GM19438 (cell line): ENCODE results near the gene GSG1L.

ENCODE experiments used
- ATAC-seq: cut with Tn5 transposase; IDR thresholded peaks from one replicate; pipeline ENCODE4 v1.9.1; 2021; ENCODE audit warnings: low read depth; ENCODE audit not compliant: unreplicated experiment

The GSG1L gene

GRCh38 chr16:28063591-28064061 lies at the start of gene GSG1L:
TSS of gene GSG1L (minus strand) at chr16:28063714. CDS start at chr16:28063424, 290 bp downstream.
- ATAC-seq: no peak

- ATAC-seq: no peak
Measured at GRCh38 chr16:28112908-28113307, 49.4 kb upstream of the GSG1L start.

- no peak for ATAC-seq
Measured at GRCh38 chr16:28110977-28111376, 47.5 kb upstream of the GSG1L start.

- ATAC-seq: no peak
Measured at GRCh38 chr16:28110479-28110878, 47.0 kb upstream of the GSG1L start.

- no peak for ATAC-seq
Measured at GRCh38 chr16:28110074-28110473, 46.6 kb upstream of the GSG1L start.

- ATAC-seq: no peak
Measured at GRCh38 chr16:28108590-28109247, 45.2 kb upstream of the GSG1L start.

GRCh38 chr16:28107232-28107631 lies 43.7 kb upstream of the GSG1L start:
- no peak for ATAC-seq

GRCh38 chr16:28106467-28107215 lies 43.1 kb upstream of the GSG1L start:
- no peak for ATAC-seq

GRCh38 chr16:28105954-28106353 lies 42.4 kb upstream of the GSG1L start:
- ATAC-seq: no peak

GRCh38 chr16:28105297-28105696 lies 41.8 kb upstream of the GSG1L start:
- ATAC-seq: no peak

GRCh38 chr16:28104404-28104803 lies 40.9 kb upstream of the GSG1L start:
- ATAC-seq: no peak

GRCh38 chr16:28103516-28104170 lies 40.1 kb upstream of the GSG1L start:
- no peak for ATAC-seq

GRCh38 chr16:28101533-28101890 lies 38.0 kb upstream of the GSG1L start:
- no peak for ATAC-seq

GRCh38 chr16:28100810-28101532 lies 37.5 kb upstream of the GSG1L start:
- ATAC-seq: no peak

- no peak for ATAC-seq
Measured at GRCh38 chr16:28098959-28099945, 35.7 kb upstream of the GSG1L start.

- no peak for ATAC-seq
Measured at GRCh38 chr16:28098171-28098958, 34.9 kb upstream of the GSG1L start.

- no peak for ATAC-seq
Measured at GRCh38 chr16:28096983-28097899, 33.7 kb upstream of the GSG1L start.

GRCh38 chr16:28093385-28093725 lies 29.8 kb upstream of the GSG1L start:
- no peak for ATAC-seq
